Globus pallidus (tissue), 1 donor: ENCODE results near the gene CTSD.

Experiments
- DNase-seq: peaks from one replicate; pipeline ENCODE4 v3.0.0-alpha.2; 2015; ENCODE audit warnings: low spot score

CTSD gene

GRCh38 chr11:1755692-1756561 is 7.8 kb downstream of the CTSD start:
- no peak for DNase-seq

GRCh38 chr11:1755344-1755691 is 8.4 kb downstream of the CTSD start:
- no peak for DNase-seq

- no peak for DNase-seq
These were observed 9.2 kb downstream of the CTSD start for GRCh38 chr11:1754376-1755150.

- DNase-seq, result no peak
These were observed 9.8 kb downstream of the CTSD start for GRCh38 chr11:1753929-1754305.

- no peak for DNase-seq
These were observed 10.3 kb downstream of the CTSD start for GRCh38 chr11:1753229-1753928.

- DNase-seq, result no peak
These were observed 10.9 kb downstream of the CTSD start for GRCh38 chr11:1752907-1753228.

- DNase-seq, result no peak
These were observed 11.5 kb downstream of the CTSD start for GRCh38 chr11:1751999-1752906.

- no peak for DNase-seq
These were observed 12.2 kb downstream of the CTSD start for GRCh38 chr11:1751531-1751921.

- no peak for DNase-seq
These were observed 12.7 kb downstream of the CTSD start for GRCh38 chr11:1750840-1751530.

- DNase-seq, result no peak
These were observed 13.3 kb downstream of the CTSD start, which contains the start of gene IFITM10 for GRCh38 chr11:1750481-1750839. IFITM10 (minus strand) TSS chr11:1750595; CDS start chr11:1750442, 153 bp downstream.

- DNase-seq, result no peak
These were observed 14.1 kb downstream of the CTSD start for GRCh38 chr11:1749395-1750351.

GRCh38 chr11:1748636-1749394 is 14.9 kb downstream of the CTSD start:
- DNase-seq, result no peak

- DNase-seq, result no peak
These were observed 15.7 kb downstream of the CTSD start for GRCh38 chr11:1747753-1748635.

GRCh38 chr11:1746956-1747752 is 16.6 kb downstream of the CTSD start:
- DNase-seq, result no peak

GRCh38 chr11:1746511-1746931 is 17.2 kb downstream of the CTSD start:
- no peak for DNase-seq

- DNase-seq, result no peak
These were observed 17.9 kb downstream of the CTSD start for GRCh38 chr11:1745701-1746320.
